Left hindlimb (tissue), 1 donor: ENCODE data around the gene MRPL19.

Experiments
- DNase-seq: peaks from one replicate; pipeline ENCODE4 v3.0.0-alpha.2; 2018

The MRPL19 gene

GRCh38 chr2:75646583-75647425 lies at the start of gene MRPL19:
Gene MRPL19 (plus strand): TSS chr2:75646783. CDS start chr2:75646808, 25 bp downstream.
- DNase-seq, result peak; percentile 92

DNA sequence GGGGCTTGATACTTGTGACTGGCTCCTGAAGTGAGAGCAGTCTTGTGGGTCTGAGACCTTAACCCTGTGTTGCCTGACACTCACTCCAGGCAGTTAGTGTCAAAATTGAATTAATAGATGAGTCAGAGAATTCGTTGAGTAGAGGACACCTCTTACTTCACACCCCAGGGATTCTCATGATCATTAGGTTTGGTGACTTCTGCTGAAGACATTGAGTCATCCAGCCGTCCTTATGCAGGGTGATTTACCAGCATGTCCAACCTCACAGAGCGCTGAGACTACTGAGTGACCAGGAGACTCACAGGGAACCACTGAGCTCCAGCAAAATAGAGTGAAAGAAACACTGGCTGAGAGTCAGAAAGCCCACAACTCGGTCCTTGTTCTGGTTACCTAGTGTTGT lies 49.8 kb upstream of the MRPL19 start:
- no peak for DNase-seq

DNA sequence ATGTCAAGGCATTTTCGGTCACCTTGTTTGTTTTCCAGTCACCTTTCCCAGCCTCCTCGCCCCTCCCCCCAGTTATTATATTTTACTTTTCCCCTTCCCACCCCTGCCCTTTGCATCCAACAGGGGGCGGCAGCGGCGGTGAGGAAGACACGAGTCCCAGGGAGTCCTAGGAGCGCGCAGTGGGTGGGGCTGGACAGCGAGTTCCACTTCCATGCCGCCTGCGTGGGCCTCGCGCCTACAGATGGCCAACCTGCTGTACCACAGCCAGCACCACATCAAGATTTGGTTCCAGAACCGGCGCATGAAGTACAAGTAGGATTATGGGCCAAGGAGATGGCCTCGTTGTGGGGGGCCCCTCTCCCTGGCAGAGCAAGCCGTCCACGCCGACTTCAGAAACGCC lies 48.6 kb upstream of the MRPL19 start:
- no peak for DNase-seq

- no peak for DNase-seq
Observed at GRCh38 chr2:75598589-75599155, 47.9 kb upstream of the MRPL19 start.

GRCh38 chr2:75600461-75601011 lies 46.0 kb upstream of the MRPL19 start:
- no peak for DNase-seq

DNA sequence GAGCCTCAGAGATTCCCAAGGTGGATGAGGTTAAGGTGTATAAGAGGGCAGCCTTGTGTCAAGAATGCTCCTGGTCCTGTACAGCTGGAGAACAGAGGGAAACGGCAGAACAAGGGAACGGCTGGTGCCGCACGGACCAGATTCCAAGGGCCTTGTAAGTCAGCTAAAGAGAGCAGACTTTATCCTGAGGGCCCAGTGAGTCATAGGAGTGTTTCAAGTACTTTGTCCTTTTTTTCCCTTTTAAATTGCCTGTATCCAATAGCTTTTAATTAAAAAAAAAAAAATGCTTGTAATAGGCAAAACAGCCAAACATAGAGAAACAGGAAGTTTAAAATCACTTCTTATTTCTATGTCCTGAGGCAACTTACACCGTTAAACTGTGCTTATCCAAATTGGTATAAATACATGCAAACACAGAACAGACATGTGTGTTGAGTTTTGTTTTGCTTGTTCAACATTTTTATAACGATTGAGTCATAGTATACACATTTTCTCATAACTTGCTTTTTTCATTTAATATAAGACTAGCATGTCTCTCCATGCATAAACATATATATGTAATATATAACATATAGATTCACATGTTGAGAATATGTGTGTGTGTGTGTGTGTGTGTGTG lies 43.8 kb upstream of the MRPL19 start:
- DNase-seq, result no peak

GRCh38 chr2:75603477-75603876 lies 43.1 kb upstream of the MRPL19 start:
- no peak for DNase-seq

DNA sequence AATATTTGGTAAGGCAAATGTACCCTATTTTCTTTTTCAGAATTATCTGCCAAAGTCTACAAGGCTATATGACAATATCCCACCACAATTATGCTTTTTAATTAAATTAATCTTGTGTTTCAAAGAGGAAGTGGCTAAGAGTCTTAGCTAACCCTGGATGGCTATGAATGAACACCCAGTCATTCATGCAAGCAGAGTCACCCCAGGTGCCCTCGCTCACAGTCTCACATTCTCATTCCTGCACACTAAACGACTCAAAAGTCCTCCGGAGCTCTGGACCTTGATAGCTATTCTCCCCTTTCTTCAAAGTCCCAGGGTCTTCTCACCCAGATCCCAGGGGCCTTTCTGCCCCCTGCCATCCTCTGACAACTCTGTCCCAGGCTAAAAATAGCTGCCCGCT lies 42.1 kb upstream of the MRPL19 start:
- no peak for DNase-seq

GRCh38 chr2:75605770-75606529 lies 40.6 kb upstream of the MRPL19 start:
- DNase-seq, result no peak

GRCh38 chr2:75606761-75607399 lies 39.7 kb upstream of the MRPL19 start:
- no peak for DNase-seq

GRCh38 chr2:75607400-75607798 lies 39.2 kb upstream of the MRPL19 start:
- no peak for DNase-seq

DNA sequence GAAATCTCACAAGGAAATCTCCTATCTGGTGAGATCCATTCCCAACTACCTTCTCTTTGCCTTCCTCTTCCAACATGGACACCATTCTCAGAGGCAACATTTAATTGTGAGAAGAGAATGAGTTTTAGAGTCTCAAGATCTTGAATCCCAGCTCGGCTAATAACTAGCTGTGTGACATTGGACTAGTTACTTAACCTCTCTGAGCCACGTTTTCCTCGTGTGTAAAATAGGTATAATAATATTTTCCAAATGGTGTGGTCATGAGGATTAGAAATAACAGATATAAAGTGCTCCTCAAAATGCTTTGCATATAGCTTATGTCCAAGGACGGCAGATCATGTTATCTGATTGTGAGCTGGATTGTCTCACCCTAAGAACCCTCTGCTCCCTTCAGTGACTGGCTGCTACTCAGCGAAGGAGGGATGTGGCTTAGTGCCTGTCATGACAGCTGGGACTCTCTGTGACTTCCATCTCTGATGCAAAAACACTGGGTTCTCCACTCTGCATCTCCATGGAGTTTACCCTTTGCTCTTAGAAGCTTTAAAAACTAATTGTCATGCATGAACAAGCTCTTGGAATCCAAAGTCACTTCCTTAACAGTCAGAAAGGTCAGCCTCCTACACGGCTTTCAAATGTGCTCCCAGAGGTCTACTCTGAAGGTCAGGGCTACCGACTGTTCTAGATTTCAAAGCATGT lies 38.4 kb upstream of the MRPL19 start:
- DNase-seq, result no peak

- DNase-seq, result peak; percentile 67
Observed at GRCh38 chr2:75608684-75609333, 37.8 kb upstream of the MRPL19 start.

GRCh38 chr2:75609334-75609689 lies 37.3 kb upstream of the MRPL19 start:
- DNase-seq, result no peak

DNA sequence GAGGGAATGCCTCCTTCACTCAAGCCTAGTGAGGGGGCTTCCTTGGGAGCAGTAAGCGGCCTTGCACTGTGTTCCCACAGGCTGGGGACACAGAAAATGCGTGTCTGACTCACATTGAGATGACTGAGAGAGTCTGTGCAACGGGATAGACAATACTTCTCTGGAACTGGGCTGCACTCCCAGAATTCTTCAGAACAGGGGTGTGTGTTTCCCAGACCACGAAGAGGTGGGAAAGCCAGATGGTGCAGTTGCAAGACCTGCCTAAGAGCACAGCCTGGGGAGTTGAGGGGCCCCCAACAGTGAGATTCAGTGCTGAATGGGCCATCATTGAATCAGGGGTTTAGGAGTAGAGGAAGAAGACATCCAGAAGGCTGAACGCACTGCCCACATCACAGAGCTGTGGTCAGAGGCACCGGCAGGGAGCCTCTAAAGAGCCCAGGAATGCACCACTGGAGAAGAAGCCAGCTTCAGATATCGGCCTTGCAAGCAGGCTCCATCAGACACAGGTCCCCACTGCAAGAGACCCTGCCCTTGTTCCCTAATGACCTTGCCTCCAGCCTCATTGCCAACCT lies 36.6 kb upstream of the MRPL19 start:
- no peak for DNase-seq

DNA sequence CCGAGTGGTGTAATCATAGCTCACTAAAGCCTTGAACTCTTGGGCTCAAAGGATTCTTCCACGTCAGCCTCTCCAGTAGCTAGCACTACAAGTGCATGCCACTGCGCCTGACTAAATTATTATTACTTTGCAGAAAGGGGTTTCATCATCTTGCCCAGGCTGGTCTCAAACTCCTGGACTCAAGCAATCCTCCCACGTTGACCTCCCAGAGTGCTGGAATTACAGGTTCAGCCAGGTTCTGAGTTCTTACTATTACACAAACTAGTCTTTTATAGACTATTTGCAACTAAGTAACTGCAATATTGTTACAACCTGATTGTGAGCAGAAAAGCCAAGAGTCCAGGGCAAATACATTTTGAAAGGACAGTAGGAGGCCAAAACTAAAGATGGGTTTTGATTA lies 35.9 kb upstream of the MRPL19 start:
- no peak for DNase-seq

DNA sequence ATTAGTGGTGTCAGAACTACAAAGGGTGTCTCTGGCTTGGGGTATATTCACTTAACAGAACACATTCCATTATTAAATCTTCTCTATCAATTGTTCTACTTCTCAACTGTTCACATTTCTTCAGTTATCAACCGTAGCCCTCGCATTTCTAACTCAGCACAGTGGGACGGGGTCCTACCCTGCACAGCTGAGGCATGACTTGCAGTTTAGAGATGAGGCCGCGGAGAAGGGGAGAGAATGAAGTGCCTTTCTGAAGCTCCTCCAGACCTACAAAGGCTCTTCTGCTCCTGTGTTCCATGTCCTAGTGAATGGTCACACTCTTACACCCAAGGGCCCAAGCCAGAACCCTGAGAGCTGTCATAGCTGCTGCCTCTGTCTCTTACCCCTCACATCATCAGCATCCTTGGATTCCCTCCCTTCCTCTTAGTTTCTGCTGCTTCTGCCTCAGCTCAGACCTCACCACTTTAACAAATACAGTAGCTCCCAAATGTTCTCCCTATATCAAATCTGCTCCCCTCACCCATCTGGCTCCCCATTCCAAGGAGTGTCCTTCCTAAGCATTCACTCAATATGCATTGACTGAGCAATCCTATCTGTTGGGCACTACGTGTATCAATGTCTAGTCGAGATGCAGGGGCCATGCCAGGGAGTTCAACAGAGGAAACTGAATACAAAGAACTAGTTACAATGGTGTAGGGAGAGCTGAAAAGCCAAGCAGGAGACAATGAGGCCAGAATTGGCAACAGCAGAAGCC lies 34.3 kb upstream of the MRPL19 start:
- DNase-seq, result no peak

- no peak for DNase-seq
Observed at GRCh38 chr2:75612862-75613243, 33.7 kb upstream of the MRPL19 start.

DNA sequence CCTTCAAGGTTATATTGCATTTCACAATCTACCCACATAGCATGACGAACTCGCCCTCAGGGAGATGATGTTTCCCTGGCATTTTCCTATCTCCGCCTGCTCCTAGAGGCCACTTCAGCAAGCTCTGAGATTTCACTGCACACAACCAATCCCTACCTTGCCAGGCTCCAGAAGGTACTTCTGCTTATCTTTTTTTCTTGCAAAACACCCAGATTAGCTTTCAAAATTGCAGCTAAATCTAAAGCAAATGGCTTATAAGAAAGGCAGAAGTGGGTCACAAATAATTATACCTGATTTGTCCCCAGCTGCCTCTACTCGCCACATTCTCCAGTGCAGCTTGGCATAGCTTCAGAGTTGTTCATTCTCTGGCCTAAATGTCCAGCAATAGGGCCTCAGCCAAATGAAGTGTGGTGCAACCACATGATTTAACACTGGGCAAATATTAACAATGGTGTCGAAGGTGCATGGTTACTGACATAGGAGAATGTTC lies 32.4 kb upstream of the MRPL19 start:
- DNase-seq, result no peak

GRCh38 chr2:75616406-75616805 lies 30.2 kb upstream of the MRPL19 start:
- no peak for DNase-seq
